HCT116 (cell line): ENCODE measurements around the gene SORBS1. TPM values are rescaled to one million over a fixed set of nuclear protein-coding genes. Genes with fewer than 3 reads are reported as not detected.

Experiments
- ATAC-seq: fragments of 200-7000 bp; cut with Tn5 transposase; 2 replicates; pipeline ENCODE4 v1.9.1; 2020; ENCODE audit warnings: mild to moderate bottlenecking, moderate library complexity
- BruUV-seq: library from RNA; stranded (reverse); fragments of 400-500 nt; replicated peaks from 2 replicates; lab custom pipeline; 2021; lab: Mats Ljungman, UMichigan
- CTCF ChIA-PET: fragments of 300-600 bp; sonication (Branson Sonifier 250); formaldehyde crosslinking; loops from one replicate; lab custom pipeline; 2021; ENCODE audit warnings: antibody characterized with exemption; lab: Charles Lee
- POLR2A ChIA-PET: fragments of 300-600, 350-600 bp; sonication (Branson Sonifier 250); formaldehyde crosslinking; loops from one replicate; lab custom pipeline; 2021; ENCODE audit warnings: antibody characterized with exemption; lab: Charles Lee
- RAD21 ChIA-PET, 2 experiments: fragments of 300-600 bp; sonication (Branson Sonifier 250); formaldehyde crosslinking; loops; one replicate each; lab custom pipeline; 2023; ENCODE audit warnings: low total read pairs in 2 of 2; ENCODE audit not compliant: uncharacterized antibody in 2 of 2, unreplicated experiment in 2 of 2, low non-redundant PET in 1 of 2; lab: Charles Lee
- DNase-seq: peaks from one replicate; pipeline ENCODE4 v3.0.0-alpha.2; 2010; ENCODE audit warnings: low read depth, low spot score
- H2AFZ ChIP-seq: fragments of 200-600 bp; shearing (Covaris generic), sonication (generic); 2 replicates; pipeline ENCODE4 v1.6.1; 2017; ENCODE audit warnings: low read depth, mixed run types, mixed read lengths, antibody characterized with exemption, low read length; ENCODE audit not compliant: poor library complexity, severe bottlenecking
- H3K27ac ChIP-seq: 2 replicates; pipeline ENCODE4 v1.5.1; 2012; ENCODE audit warnings: low read depth, low read length
- H3K27me3 ChIP-seq: fragments of 200-600 bp; sonication (generic); 2 replicates; pipeline ENCODE4 v1.6.1; 2016; ENCODE audit warnings: mixed run types, low read length, mixed read lengths; ENCODE audit not compliant: insufficient read depth
- H3K36me3 ChIP-seq, 2 experiments: fragments of 200-500 bp in 1 of 2; fragments of 200-600 bp in 1 of 2; sonication (Bioruptor generic) in 1 of 2; sonication (generic) in 1 of 2; 2 replicates each; pipeline versions ENCODE4 v1.5.1 to v1.6.1; 2014 to 2016; ENCODE audit warnings: low read length in 2 of 2, inconsistent platforms in 1 of 2, mixed read lengths in 1 of 2, mixed run types in 1 of 2; ENCODE audit not compliant: insufficient read depth in 2 of 2, control insufficient read depth in 1 of 2
- H3K4me1 ChIP-seq, 2 experiments: fragments of 200-600 bp in 1 of 2; sonication (generic) in 1 of 2; 2 replicates each; pipeline versions ENCODE4 v1.5.1 to v1.6.1; 2012 to 2017; ENCODE audit warnings: low read length in 2 of 2, inconsistent platforms in 1 of 2, mild to moderate bottlenecking in 1 of 2, mixed read lengths in 1 of 2, mixed run types in 1 of 2, moderate library complexity in 1 of 2; ENCODE audit not compliant: insufficient read depth in 2 of 2, control insufficient read depth in 1 of 2
- H3K4me2 ChIP-seq: fragments of 200-600 bp; sonication (generic); 2 replicates; pipeline ENCODE4 v1.6.1; 2017; ENCODE audit warnings: mixed run types, low read length, mixed read lengths
- H3K4me3 ChIP-seq, 2 experiments: fragments of 200-600 bp in 1 of 2; sonication (generic) in 1 of 2; replicated peaks in 1 of 2; 2 replicates each; pipeline ENCODE4 v1.5.1; 2011 to 2016; ENCODE audit warnings: low read length in 2 of 2, control low read depth in 1 of 2, low read depth in 1 of 2, mild to moderate bottlenecking in 1 of 2, mixed read lengths in 1 of 2, mixed run types in 1 of 2
- H3K79me2 ChIP-seq: fragments of 200-600 bp; sonication (generic); 2 replicates; pipeline ENCODE4 v1.6.1; 2017; ENCODE audit warnings: mild to moderate bottlenecking, mixed run types, low read length, moderate library complexity, mixed read lengths; ENCODE audit not compliant: insufficient read depth
- H3K9ac ChIP-seq: fragments of 200-600 bp; sonication (generic); 2 replicates; pipeline ENCODE4 v1.6.1; 2016; ENCODE audit warnings: low read length, mixed read lengths
- H3K9me2 ChIP-seq: fragments of 200-600 bp; sonication (generic), shearing (Covaris generic); 2 replicates; pipeline ENCODE4 v1.6.1; 2017; ENCODE audit warnings: mixed run types, mild to moderate bottlenecking, moderate library complexity; ENCODE audit not compliant: insufficient read depth
- H3K9me3 ChIP-seq, 2 experiments: fragments of 200-500 bp in 1 of 2; fragments of 200-600 bp in 1 of 2; sonication (Bioruptor generic) in 1 of 2; sonication (generic) in 1 of 2; 2 replicates each; pipeline ENCODE4 v1.6.1; 2014 to 2017; ENCODE audit warnings: low read length in 2 of 2, mixed read lengths in 2 of 2, inconsistent platforms in 1 of 2, low read depth in 1 of 2, mild to moderate bottlenecking in 1 of 2, mixed run types in 1 of 2, moderate library complexity in 1 of 2; ENCODE audit not compliant: control insufficient read depth in 1 of 2, insufficient read depth in 1 of 2
- H4K20me1 ChIP-seq: fragments of 200-600 bp; sonication (generic), shearing (Covaris generic); 2 replicates; pipeline ENCODE4 v1.6.1; 2017; ENCODE audit warnings: mixed run types, mild to moderate bottlenecking, moderate library complexity; ENCODE audit not compliant: insufficient read depth
- CEBPB ChIP-seq: IDR thresholded peaks from 2 replicates; pipeline ENCODE4 v1.6.1; 2012; ENCODE audit warnings: low read depth
- ELF1 ChIP-seq: IDR thresholded peaks from 2 replicates; pipeline ENCODE4 v1.6.1; 2012; ENCODE audit warnings: low read depth, borderline replicate concordance
- EZH2phosphoT487 ChIP-seq: fragments of 200-600 bp; IDR thresholded peaks from 2 replicates; pipeline ENCODE4 v1.6.1; 2018; ENCODE audit warnings: antibody characterized with exemption, borderline replicate concordance
- FOSL1 ChIP-seq: IDR thresholded peaks from 2 replicates; pipeline ENCODE4 v1.6.1; 2012; ENCODE audit warnings: low read depth
- SRF ChIP-seq: IDR thresholded peaks from 2 replicates; pipeline ENCODE4 v1.6.1; 2012; ENCODE audit warnings: low read depth
- TCF7L2 ChIP-seq: IDR thresholded peaks from 2 replicates; pipeline ENCODE4 v1.7.0; 2011; ENCODE audit warnings: borderline replicate concordance, inconsistent platforms; ENCODE audit not compliant: insufficient read depth, insufficient read length; ENCODE audit errors: extremely low read depth
- ZBTB33 ChIP-seq: IDR thresholded peaks from 2 replicates; pipeline ENCODE4 v1.6.1; 2011; ENCODE audit warnings: mild to moderate bottlenecking, low read length, moderate library complexity; ENCODE audit not compliant: insufficient replicate concordance; ENCODE audit errors: extremely low read depth
- ZFX ChIP-seq: fragments of 450-650 bp; IDR thresholded peaks from 2 replicates; pipeline ENCODE4 v1.6.1; 2017
- ZNF274 ChIP-seq: fragments of 200-500 bp; sonication (Bioruptor generic); IDR thresholded peaks from 2 replicates; pipeline ENCODE4 v1.6.1; 2014; ENCODE audit warnings: mild to moderate bottlenecking, low read depth, low read length, inconsistent platforms
- intact Hi-C: fragments of 100-400 bp; cut with micrococcal nuclease; formaldehyde crosslinking; loops from 2 replicates; pipeline ENCODE4 v1.10.0; 2022
- total RNA-seq: library from RNA; stranded (reverse); gene quantifications from one replicate; pipeline ENCODE4 v1.2.1, GENCODE V29; 2021; ENCODE audit not compliant: unreplicated experiment
- TF ChIP-seq, protein P1 (sequence below): IDR thresholded peaks from 2 replicates; pipeline ENCODE4 v1.6.1; 2012
- TF ChIP-seq, protein P2 (sequence below), 3 experiments: fragments of 200-600 bp in 1 of 3; sonication (generic) in 1 of 3; IDR thresholded peaks in 2 of 3; conservative IDR thresholded peaks in 1 of 3; 2 replicates each; pipeline ENCODE4 v1.5.1; 2012 to 2017; ENCODE audit warnings: low read depth in 2 of 3, low read length in 2 of 3, antibody characterized with exemption in 1 of 3, borderline replicate concordance in 1 of 3, control low read depth in 1 of 3, mild to moderate bottlenecking in 1 of 3, mixed read lengths in 1 of 3, mixed run types in 1 of 3, moderate library complexity in 1 of 3; ENCODE audit not compliant: insufficient read depth in 1 of 3

The SORBS1 gene
- total RNA-seq, 1 experiment from 2014 or later = 3.4 TPM

- TF ChIP-seq ZFX (no peak), SRF (no peak), FOSL1 (peak; percentile 58)
- TF ChIP-seq, protein P1, sequence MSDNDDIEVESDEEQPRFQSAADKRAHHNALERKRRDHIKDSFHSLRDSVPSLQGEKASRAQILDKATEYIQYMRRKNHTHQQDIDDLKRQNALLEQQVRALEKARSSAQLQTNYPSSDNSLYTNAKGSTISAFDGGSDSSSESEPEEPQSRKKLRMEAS = no peak
These were observed 47.2 kb downstream of the SORBS1 start (continued) for GRCh38 chr10:95513941-95514392.

GRCh38 chr10:95513008-95513589, 48.1 kb downstream of the SORBS1 start:
- H2AFZ ChIP-seq = no peak overlapping the region
- ATAC-seq (no peak), DNase-seq (no peak)
- no TSS peak for BruUV-seq
- H3K4me2 ChIP-seq = no peak overlapping the region
- H3K9ac ChIP-seq = no peak overlapping the region
- H3K9me2 ChIP-seq = no peaks in the 10 kb centered on the region
- ChIA-PET RAD21 (no interaction called here), POLR2A (no interaction called here), CTCF (no interaction called here)
- H3K4me3 ChIP-seq = no peak overlapping the region
- H3K4me1 ChIP-seq = peaks cover 0 to 6% of the 10 kb centered on the region in 2 experiments; a peak in 1 of 4 replicates
- no peaks in the 10 kb centered on the region for H3K27me3 ChIP-seq
- H3K9me3 ChIP-seq = no peaks in the 10 kb centered on the region
- H3K27ac ChIP-seq = no peak overlapping the region
- TF ChIP-seq, protein P2, sequence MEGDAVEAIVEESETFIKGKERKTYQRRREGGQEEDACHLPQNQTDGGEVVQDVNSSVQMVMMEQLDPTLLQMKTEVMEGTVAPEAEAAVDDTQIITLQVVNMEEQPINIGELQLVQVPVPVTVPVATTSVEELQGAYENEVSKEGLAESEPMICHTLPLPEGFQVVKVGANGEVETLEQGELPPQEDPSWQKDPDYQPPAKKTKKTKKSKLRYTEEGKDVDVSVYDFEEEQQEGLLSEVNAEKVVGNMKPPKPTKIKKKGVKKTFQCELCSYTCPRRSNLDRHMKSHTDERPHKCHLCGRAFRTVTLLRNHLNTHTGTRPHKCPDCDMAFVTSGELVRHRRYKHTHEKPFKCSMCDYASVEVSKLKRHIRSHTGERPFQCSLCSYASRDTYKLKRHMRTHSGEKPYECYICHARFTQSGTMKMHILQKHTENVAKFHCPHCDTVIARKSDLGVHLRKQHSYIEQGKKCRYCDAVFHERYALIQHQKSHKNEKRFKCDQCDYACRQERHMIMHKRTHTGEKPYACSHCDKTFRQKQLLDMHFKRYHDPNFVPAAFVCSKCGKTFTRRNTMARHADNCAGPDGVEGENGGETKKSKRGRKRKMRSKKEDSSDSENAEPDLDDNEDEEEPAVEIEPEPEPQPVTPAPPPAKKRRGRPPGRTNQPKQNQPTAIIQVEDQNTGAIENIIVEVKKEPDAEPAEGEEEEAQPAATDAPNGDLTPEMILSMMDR (IDR thresholded peaks at IDR 0.05 in 2 of 3, conservative IDR thresholded peaks at IDR 0.05 in 1 of 3; ENCODE audit: borderline replicate concordance in 1 of 3, insufficient read depth in 1 of 3, low read depth in 2 of 3, low read length in 2 of 3) = no peak
- TF ChIP-seq CEBPB (no peak), TCF7L2 (no peak), ELF1 (no peak), EZH2phosphoT487 (no peak), FOSL1 (no peak), ZBTB33 (no peak), ZNF274 (no peak)
- H3K79me2 ChIP-seq = no peaks in the 10 kb centered on the region
- H4K20me1 ChIP-seq = no peaks in the 10 kb centered on the region
- H3K36me3 ChIP-seq = no peaks in the 10 kb centered on the region
- intact Hi-C loops = no loop called here
